Purkinje cell (primary cell): ENCODE measurements around the gene SPANXA1. TPM values are rescaled to one million over a fixed set of nuclear protein-coding genes. Genes with fewer than 3 reads are reported as not detected.

Experiments
- polyA plus RNA-seq: library from polyadenylated mRNA; unstranded; fragments of >200 nt; fragmentation: Nextera tagmentation; gene quantifications from 2 replicates; pipeline ENCODE4 v1.2.1, GENCODE V29; 2014

Gene SPANXA1
- polyA plus RNA-seq, result not detected in 2 replicates

GRCh38 chrX:141584638-141585037, at the start of gene SPANXA1:
Gene SPANXA1 (minus strand): TSS chrX:141584738. CDS start chrX:141584678, 60 bp downstream.

GRCh38 chrX:141589408-141589807, 4.9 kb upstream of the SPANXA1 start, which contains the start of gene SPANXA2:
Gene SPANXA2 (plus strand): TSS chrX:141589708. CDS start chrX:141589768, 60 bp downstream.

Other genes starting within 250 kb of the SPANXA1 start
- gene SPANXA2, start 5.0 kb upstream of the SPANXA1 start, polyA plus RNA-seq, result not detected in 2 replicates
- not detected in 2 replicates for gene SPANXD, start 114.0 kb upstream of the SPANXA1 start, polyA plus RNA-seq